GM21786 (cell line): Measurements from ENCODE around the gene SPARC.

Source experiments
- ATAC-seq: cut with Tn5 transposase; IDR thresholded peaks from one replicate; pipeline ENCODE4 v1.9.1; 2021; ENCODE audit not compliant: unreplicated experiment

Gene SPARC

GRCh38 chr5:151661968-151662732, 24.6 kb downstream of the SPARC start:
- ATAC-seq, result peak; percentile 65

- no peak for ATAC-seq
Measured at GRCh38 chr5:151660616-151661495, 25.9 kb downstream of the SPARC start.

- peak; percentile 48 for ATAC-seq
Measured at GRCh38 chr5:151659001-151659754, 27.5 kb downstream of the SPARC start.

GRCh38 chr5:151657114-151657513, 29.6 kb downstream of the SPARC start:
- ATAC-seq, result no peak

- no peak for ATAC-seq
Measured at GRCh38 chr5:151656311-151656710, 30.4 kb downstream of the SPARC start.

- ATAC-seq, result peak; percentile 99
Measured at GRCh38 chr5:151651997-151652645, 34.6 kb downstream of the SPARC start.

- ATAC-seq, result no peak
Measured at GRCh38 chr5:151648988-151649387, 37.7 kb downstream of the SPARC start.

GRCh38 chr5:151648089-151648488, 38.6 kb downstream of the SPARC start:
- ATAC-seq, result no peak

- ATAC-seq, result no peak
Measured at GRCh38 chr5:151647320-151647861, 39.3 kb downstream of the SPARC start.

GRCh38 chr5:151646334-151646733, 40.4 kb downstream of the SPARC start:
- ATAC-seq, result no peak

GRCh38 chr5:151643388-151643787, 43.3 kb downstream of the SPARC start:
- ATAC-seq, result no peak

- ATAC-seq, result no peak
Measured at GRCh38 chr5:151642472-151643140, 44.1 kb downstream of the SPARC start.

- ATAC-seq, result no peak
Measured at GRCh38 chr5:151638619-151639018, 48.1 kb downstream of the SPARC start.

GRCh38 chr5:151637676-151638075, 49.0 kb downstream of the SPARC start:
- ATAC-seq, result no peak

GRCh38 chr5:151633892-151634291, 52.8 kb downstream of the SPARC start:
- ATAC-seq, result no peak

- no peak for ATAC-seq
Measured at GRCh38 chr5:151632941-151633340, 53.8 kb downstream of the SPARC start.

GRCh38 chr5:151632524-151632923, 54.2 kb downstream of the SPARC start:
- no peak for ATAC-seq

- no peak for ATAC-seq
Measured at GRCh38 chr5:151631941-151632340, 54.8 kb downstream of the SPARC start.

GRCh38 chr5:151630088-151630487, 56.6 kb downstream of the SPARC start:
- no peak for ATAC-seq
